Measurements from ENCODE around the gene MRPL51.
"Not testable (repeated sequence)": the region's sequence is repeated elsewhere in the genome, so short reads cannot be mapped to it uniquely, and the experiment has no call there.

GRCh38 chr12:6537580-6538419 lies 44.7 kb upstream of the MRPL51 start:
- TF ChIP-seq, protein P1, sequence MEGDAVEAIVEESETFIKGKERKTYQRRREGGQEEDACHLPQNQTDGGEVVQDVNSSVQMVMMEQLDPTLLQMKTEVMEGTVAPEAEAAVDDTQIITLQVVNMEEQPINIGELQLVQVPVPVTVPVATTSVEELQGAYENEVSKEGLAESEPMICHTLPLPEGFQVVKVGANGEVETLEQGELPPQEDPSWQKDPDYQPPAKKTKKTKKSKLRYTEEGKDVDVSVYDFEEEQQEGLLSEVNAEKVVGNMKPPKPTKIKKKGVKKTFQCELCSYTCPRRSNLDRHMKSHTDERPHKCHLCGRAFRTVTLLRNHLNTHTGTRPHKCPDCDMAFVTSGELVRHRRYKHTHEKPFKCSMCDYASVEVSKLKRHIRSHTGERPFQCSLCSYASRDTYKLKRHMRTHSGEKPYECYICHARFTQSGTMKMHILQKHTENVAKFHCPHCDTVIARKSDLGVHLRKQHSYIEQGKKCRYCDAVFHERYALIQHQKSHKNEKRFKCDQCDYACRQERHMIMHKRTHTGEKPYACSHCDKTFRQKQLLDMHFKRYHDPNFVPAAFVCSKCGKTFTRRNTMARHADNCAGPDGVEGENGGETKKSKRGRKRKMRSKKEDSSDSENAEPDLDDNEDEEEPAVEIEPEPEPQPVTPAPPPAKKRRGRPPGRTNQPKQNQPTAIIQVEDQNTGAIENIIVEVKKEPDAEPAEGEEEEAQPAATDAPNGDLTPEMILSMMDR (conservative IDR thresholded peaks at IDR 0.05) = peak; percentile 95
- TF ChIP-seq ZFX (IDR thresholded peaks at IDR 0.05) = not testable (repeated sequence)

Data from C4-2B (cell line).